Suprapubic skin (tissue), 4 donors: ENCODE results near the gene TASP1. TPM values are rescaled to one million over a fixed set of nuclear protein-coding genes. Genes with fewer than 3 reads are reported as not detected.

ENCODE experiments used
- DNase-seq, 2 donors: peaks; one replicate each; pipeline ENCODE4 v3.0.0-alpha.2; 2019; ENCODE audit warnings: low spot score in 2 of 2
- H3K27ac ChIP-seq: fragments of 200-600 bp; sonication (generic); one replicate; pipeline ENCODE4 v1.5.1; 2019
- H3K27me3 ChIP-seq: fragments of 200-600 bp; sonication (generic); one replicate; pipeline ENCODE4 v1.5.1; 2019
- H3K36me3 ChIP-seq: fragments of 200-600 bp; sonication (generic); one replicate; pipeline ENCODE4 v1.5.1; 2019
- H3K4me1 ChIP-seq: fragments of 200-600 bp; sonication (generic); one replicate; pipeline ENCODE4 v1.5.1; 2019
- H3K4me3 ChIP-seq: fragments of 200-600 bp; sonication (generic); one replicate; pipeline ENCODE4 v1.5.1; 2019; ENCODE audit warnings: mild to moderate bottlenecking
- H3K9me3 ChIP-seq: fragments of 200-600 bp; sonication (generic); one replicate; pipeline ENCODE4 v1.5.1; 2019
- EP300 ChIP-seq: sonication (generic); formaldehyde crosslinking; IDR thresholded peaks from one replicate; pipeline ENCODE4 v1.6.1; 2017; ENCODE audit warnings: antibody characterized with exemption
- POLR2A ChIP-seq, 2 donors: fragments of 450-650 bp; IDR thresholded peaks; one replicate each; pipeline ENCODE4 v1.6.1; 2017; ENCODE audit warnings: antibody characterized with exemption in 2 of 2, mild to moderate bottlenecking in 2 of 2, moderate library complexity in 2 of 2
- POLR2AphosphoS5 ChIP-seq, 3 donors: sonication (generic); formaldehyde crosslinking; IDR thresholded peaks; one replicate each; pipeline ENCODE4 v1.6.1; 2017; ENCODE audit warnings: antibody characterized with exemption in 3 of 3
- WGBS: methylation state at CpG from one replicate; pipeline ENCODE4 v1.1.5; 2018; 5-methylcytosine and 5-hydroxymethylcytosine counted together
- total RNA-seq, 4 donors: library from RNA; depleted of rRNA; stranded (reverse); fragments of >200 nt; gene quantifications; one replicate each; pipeline ENCODE4 v1.1.0, GENCODE V29; 2016
- TF ChIP-seq, protein P1 (sequence below), 2 donors: fragments of 200-600 bp in 1 of 2; fragments of 450-650 bp in 1 of 2; sonication (generic) in 1 of 2; IDR thresholded peaks; one replicate each; pipeline ENCODE4 v1.5.1; 2016 to 2019; ENCODE audit warnings: antibody characterized with exemption in 2 of 2, mild to moderate bottlenecking in 1 of 2, moderate library complexity in 1 of 2

The TASP1 gene
- total RNA-seq, 4 donors from 2014 or later, result 8.2 to 25.6 (median 9.9) TPM

DNA sequence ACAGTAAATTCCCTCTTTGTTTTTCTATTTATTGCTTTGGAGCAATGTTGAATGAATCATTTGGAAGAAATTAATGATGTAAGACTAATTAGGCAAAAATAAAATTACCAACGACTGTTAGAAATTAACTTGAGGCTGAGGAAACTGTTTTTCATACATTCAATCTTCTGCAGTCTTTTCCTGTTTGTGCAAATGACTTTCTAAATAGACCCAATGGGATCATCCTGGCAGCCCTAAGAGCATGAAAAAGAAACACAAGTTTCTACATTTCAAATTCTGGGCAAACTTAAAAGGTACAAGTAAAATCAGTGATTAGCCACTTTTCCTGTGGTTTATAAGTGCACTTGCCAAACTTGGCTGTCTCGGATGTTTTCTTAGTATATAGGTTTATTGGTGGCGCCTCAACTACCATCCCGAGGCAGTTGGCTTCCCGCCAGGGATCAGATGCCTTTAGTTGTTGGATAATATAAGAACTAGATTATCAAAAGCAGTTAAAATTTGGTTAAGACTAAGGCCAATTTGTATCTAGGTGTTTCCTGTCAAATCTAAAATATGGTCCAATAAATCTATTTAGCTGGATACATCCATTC is 236.5 kb downstream of the TASP1 start:
- WGBS, result 29% methylated on average over 5 of the region's 5 CpGs
- Histone ChIP-seq H3K9me3 (no peaks in the 10 kb centered on the region), H3K27ac (no peak overlapping the region), H3K27me3 (no peaks in the 10 kb centered on the region), H3K4me1 (peaks cover 7% of the 10 kb centered on the region), H3K4me3 (no peak overlapping the region), H3K36me3 (no peaks in the 10 kb centered on the region)
- TF ChIP-seq EP300 (no peak), POLR2A (IDR thresholded peaks at IDR 0.05) (no peak), POLR2AphosphoS5 (IDR thresholded peaks at IDR 0.05) (no peak)
- TF ChIP-seq, protein P1, sequence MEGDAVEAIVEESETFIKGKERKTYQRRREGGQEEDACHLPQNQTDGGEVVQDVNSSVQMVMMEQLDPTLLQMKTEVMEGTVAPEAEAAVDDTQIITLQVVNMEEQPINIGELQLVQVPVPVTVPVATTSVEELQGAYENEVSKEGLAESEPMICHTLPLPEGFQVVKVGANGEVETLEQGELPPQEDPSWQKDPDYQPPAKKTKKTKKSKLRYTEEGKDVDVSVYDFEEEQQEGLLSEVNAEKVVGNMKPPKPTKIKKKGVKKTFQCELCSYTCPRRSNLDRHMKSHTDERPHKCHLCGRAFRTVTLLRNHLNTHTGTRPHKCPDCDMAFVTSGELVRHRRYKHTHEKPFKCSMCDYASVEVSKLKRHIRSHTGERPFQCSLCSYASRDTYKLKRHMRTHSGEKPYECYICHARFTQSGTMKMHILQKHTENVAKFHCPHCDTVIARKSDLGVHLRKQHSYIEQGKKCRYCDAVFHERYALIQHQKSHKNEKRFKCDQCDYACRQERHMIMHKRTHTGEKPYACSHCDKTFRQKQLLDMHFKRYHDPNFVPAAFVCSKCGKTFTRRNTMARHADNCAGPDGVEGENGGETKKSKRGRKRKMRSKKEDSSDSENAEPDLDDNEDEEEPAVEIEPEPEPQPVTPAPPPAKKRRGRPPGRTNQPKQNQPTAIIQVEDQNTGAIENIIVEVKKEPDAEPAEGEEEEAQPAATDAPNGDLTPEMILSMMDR (IDR thresholded peaks at IDR 0.05), result no peak
- DNase-seq, result no peak

DNA sequence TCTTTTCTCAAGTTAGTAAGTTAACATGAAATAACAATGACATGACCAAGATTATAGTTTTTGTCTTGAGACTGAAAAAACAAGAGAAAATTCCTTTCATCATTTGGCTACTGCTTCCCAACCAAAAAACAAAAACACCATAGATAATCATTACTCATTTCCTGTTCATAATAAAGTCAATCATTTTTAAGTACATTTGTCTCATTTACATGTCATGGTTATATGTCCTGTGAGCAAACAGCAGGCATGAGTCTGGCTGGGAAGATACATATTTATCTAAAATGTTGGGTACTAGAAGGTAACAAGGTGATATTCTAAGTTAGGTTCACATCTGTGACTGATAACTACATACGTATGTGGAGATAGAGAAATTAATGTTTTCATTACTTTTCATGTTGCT is 237.1 kb downstream of the TASP1 start:
- 89% methylated on average over 1 of the region's 1 CpG for WGBS
- no peaks in the 10 kb centered on the region for H3K36me3 ChIP-seq

DNA sequence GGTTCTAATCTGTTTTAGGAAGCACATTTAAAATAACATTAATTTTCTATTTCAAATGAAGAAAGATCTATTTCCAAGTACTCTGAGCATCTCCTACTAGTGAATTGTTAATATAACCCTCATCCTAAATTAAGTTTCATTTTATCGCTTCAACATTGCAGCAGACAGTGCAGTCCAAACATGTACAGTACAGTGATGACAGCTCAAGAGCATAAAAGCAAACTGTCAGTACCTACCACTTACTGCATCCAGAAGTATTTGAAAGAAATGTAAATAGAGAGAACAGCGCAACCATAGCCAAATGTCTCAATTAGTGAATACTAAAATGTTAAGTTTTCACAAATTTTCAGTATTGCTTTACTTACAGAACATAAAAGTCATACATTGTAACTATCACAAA is 238.3 kb downstream of the TASP1 start:
- no peak for DNase-seq
- Histone ChIP-seq H3K4me3 (no peak overlapping the region), H3K27ac (no peak overlapping the region), H3K27me3 (no peaks in the 10 kb centered on the region), H3K4me1 (peaks cover 7% of the 10 kb centered on the region), H3K9me3 (no peaks in the 10 kb centered on the region), H3K36me3 (no peaks in the 10 kb centered on the region)
- WGBS, result 92% methylated on average over 2 of the region's 2 CpGs
- TF ChIP-seq EP300 (no peak), POLR2AphosphoS5 (IDR thresholded peaks at IDR 0.05) (no peak), POLR2A (IDR thresholded peaks at IDR 0.05) (no peak)
- TF ChIP-seq, protein P1 (IDR thresholded peaks at IDR 0.05), result no peak

More for the DNA sequence above, 237.1 kb downstream of the TASP1 start:
- TF ChIP-seq, protein P1 (IDR thresholded peaks at IDR 0.05), result no peak
- TF ChIP-seq POLR2A (IDR thresholded peaks at IDR 0.05) (no peak), POLR2AphosphoS5 (IDR thresholded peaks at IDR 0.05) (no peak), EP300 (no peak)
- Histone ChIP-seq H3K4me3 (no peak overlapping the region), H3K9me3 (no peaks in the 10 kb centered on the region), H3K27ac (no peak overlapping the region), H3K27me3 (no peaks in the 10 kb centered on the region), H3K4me1 (peaks cover 7% of the 10 kb centered on the region)
- no peak for DNase-seq

DNA sequence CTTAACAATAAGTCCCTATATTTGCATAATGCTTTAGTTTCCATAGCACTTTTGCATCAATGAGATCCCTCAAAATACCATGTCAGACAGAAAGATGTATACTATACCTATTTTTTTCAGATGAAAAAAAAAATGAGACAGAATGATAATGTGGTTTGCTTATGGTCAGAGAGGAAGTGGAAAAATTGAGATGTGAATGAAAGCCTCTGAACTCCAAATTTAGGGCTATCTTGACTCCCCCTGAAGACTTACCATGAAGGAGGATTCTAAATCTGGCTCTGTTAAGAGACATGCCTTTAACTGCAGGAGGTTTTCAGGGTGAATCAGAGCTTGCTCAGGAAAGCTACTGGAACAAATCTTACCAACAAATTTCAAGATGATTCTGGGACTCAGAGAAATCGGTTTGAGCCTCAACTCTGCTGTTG is 241.4 kb downstream of the TASP1 start:
- WGBS, result 80% methylated on average over 1 of the region's 1 CpG
- H3K27me3 ChIP-seq, result no peaks in the 10 kb centered on the region
- no peak overlapping the region for H3K27ac ChIP-seq
- no peaks in the 10 kb centered on the region for H3K9me3 ChIP-seq
- no peak overlapping the region for H3K4me3 ChIP-seq
- no peak for TF ChIP-seq POLR2AphosphoS5 (IDR thresholded peaks at IDR 0.05)
- TF ChIP-seq, protein P1 (IDR thresholded peaks at IDR 0.05), result no peak
- TF ChIP-seq EP300, result no peak
- no peak for TF ChIP-seq POLR2A (IDR thresholded peaks at IDR 0.05)
- no peak for DNase-seq
- H3K4me1 ChIP-seq, result peaks cover 4% of the 10 kb centered on the region
- H3K36me3 ChIP-seq, result no peaks in the 10 kb centered on the region

DNA sequence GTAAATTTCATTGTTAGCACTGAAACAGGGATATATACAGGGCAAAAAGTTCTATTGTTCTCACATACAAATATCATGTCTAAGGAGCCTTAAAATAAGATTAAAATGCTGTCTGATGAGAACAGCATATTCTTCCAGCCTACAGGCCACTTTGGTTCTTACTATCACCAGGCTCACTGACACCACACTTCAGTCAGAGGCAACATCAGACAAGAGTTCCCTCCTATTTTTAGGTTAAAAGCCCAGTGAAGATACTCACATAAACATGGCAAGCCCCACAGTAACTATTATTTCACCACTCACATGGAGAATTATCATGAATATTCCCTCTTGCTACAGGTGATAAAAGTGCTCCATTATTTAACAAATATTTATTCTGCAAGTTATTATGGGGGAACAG is 241.9 kb downstream of the TASP1 start:
- H3K27me3 ChIP-seq, result no peaks in the 10 kb centered on the region
- H3K27ac ChIP-seq, result no peak overlapping the region
- H3K4me1 ChIP-seq, result no peaks in the 10 kb centered on the region
- H3K4me3 ChIP-seq, result no peak overlapping the region
- TF ChIP-seq POLR2AphosphoS5 (IDR thresholded peaks at IDR 0.05), result no peak
- TF ChIP-seq POLR2A (IDR thresholded peaks at IDR 0.05), result no peak
- TF ChIP-seq EP300, result no peak
- TF ChIP-seq, protein P1 (IDR thresholded peaks at IDR 0.05), result no peak
- DNase-seq, result no peak
- no peaks in the 10 kb centered on the region for H3K9me3 ChIP-seq
- no peaks in the 10 kb centered on the region for H3K36me3 ChIP-seq
